Muscle layer of colon (tissue), 2 donors: ENCODE measurements around the gene LILRB5.
"Not testable (repeated sequence)": the region's sequence is repeated elsewhere in the genome, so short reads cannot be mapped to it uniquely, and the experiment has no call there.

Experiments used
- H3K27ac ChIP-seq: one replicate; pipeline ENCODE4 v1.7.0; 2013; ENCODE audit warnings: low read depth, mild to moderate bottlenecking, low read length, moderate library complexity
- H3K27me3 ChIP-seq, 2 donors: one replicate each; pipeline ENCODE4 v1.7.0; 2013; ENCODE audit warnings: low read length in 2 of 2, mild to moderate bottlenecking in 2 of 2; ENCODE audit not compliant: insufficient read depth in 2 of 2, control insufficient read depth in 1 of 2
- H3K36me3 ChIP-seq: one replicate; pipeline ENCODE4 v1.7.0; 2013; ENCODE audit warnings: mild to moderate bottlenecking, low read length; ENCODE audit not compliant: insufficient read depth
- H3K4me1 ChIP-seq: one replicate; pipeline ENCODE4 v1.7.0; 2013; ENCODE audit warnings: mild to moderate bottlenecking, low read length; ENCODE audit not compliant: insufficient read depth
- H3K4me3 ChIP-seq, 2 donors: one replicate each; pipeline ENCODE4 v1.7.0; 2013; ENCODE audit warnings: low read length in 2 of 2, low read depth in 1 of 2, mild to moderate bottlenecking in 1 of 2, moderate library complexity in 1 of 2
- H3K9ac ChIP-seq: one replicate; pipeline ENCODE4 v1.7.0; 2013; ENCODE audit warnings: low read length
- H3K9me3 ChIP-seq: one replicate; pipeline ENCODE4 v1.7.0; 2013; ENCODE audit warnings: mild to moderate bottlenecking, low read length
- donor health status: abdominal sarcoma.
- donor health status: Adenocarcinoma of cecum.

The LILRB5 gene

DNA sequence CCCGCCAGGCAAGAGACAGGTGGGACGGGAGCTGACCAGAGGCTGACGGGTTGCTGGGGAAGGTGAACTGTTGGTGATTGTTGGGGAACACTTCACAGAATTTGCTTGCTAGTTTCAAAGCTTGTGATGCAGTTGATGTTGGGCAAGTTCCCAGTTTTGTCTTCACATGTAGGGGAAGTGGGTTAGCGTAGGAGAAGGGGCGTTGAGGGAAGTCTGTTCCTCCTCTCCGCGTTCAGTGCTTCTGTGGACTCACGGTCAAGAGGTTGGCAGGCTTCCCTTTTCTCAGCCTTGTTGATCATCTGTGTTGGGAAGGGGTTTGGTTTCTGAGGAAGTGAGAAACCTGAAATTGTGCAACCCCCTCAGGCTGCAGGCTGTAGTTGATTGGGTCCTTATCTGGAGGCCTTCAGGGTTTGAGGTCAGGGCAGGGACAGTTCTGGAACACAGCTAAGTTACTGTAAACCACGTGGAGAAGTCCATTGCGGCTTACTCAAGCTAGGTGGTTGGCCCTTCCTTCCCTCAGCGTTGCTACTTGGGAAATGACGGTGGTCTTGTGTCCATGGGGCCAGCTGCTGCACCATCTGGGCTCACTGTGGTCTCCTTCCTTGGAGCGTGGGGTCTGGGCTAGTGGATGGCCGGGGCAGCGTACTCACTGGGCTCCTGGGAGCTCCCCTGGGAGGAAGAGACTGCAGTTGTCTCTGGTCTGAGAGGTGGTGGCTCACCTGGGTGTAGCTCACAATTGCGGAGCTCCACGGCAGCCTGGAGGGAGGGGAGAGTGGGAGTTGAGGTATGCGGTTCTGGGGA lies 48.9 kb downstream of the LILRB5 start:
- H3K9ac ChIP-seq = no peak overlapping the region
- H3K4me1 ChIP-seq = peaks cover 32% of the 10 kb centered on the region
- no peaks in the 10 kb centered on the region for H3K9me3 ChIP-seq
- peaks cover 49% of the 10 kb centered on the region for H3K36me3 ChIP-seq
- H3K27ac ChIP-seq = peak overlapping the region; percentile 24
- no peak overlapping the region for H3K4me3 ChIP-seq
- H3K27me3 ChIP-seq = no peaks in the 10 kb centered on the region

DNA sequence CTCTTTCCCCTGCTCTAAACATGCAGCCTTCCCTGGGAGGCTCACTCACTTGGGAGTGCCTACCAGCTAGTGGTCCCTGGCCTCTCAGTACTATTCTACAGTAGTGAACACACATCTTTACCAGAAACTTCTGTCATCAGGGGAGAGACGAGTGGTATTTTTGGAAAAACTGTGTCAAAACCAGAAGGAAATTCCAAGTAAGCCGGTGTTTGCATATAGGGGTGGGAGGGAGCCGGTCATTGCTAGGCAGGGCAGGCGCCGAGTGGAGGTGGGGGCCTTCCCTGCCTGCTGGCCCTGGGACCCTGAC lies 49.4 kb downstream of the LILRB5 start:
- Histone ChIP-seq H3K4me1 (peaks cover 37% of the 10 kb centered on the region), H3K9ac (no peak overlapping the region)

DNA sequence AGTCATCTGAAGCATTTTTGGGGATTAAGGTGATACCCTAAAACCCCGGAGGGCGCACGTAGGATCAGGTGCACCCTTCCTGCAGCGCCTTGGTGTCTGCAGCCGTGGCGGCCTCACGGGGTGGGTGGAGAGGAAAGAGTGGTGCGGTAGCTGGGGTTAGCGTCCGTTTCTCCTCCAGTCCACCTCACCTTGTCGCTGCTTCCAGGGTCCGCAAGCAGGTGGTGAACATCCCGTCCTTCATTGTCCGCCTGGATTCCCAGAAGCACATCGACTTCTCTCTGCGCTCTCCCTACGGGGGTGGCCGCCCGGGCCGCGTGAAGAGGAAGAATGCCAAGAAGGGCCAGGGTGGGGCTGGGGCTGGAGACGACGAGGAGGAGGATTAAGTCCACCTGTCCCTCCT lies 49.9 kb downstream of the LILRB5 start:
- not testable (repeated sequence) for H3K9ac ChIP-seq, H3K9me3 ChIP-seq, H3K4me3 ChIP-seq, H3K27ac ChIP-seq, H3K27me3 ChIP-seq
- H3K36me3 ChIP-seq = peaks cover 58% of the 10 kb centered on the region
- H3K4me1 ChIP-seq = peaks cover 42% of the 10 kb centered on the region

More for the DNA sequence above, 49.4 kb downstream of the LILRB5 start:
- Histone ChIP-seq H3K36me3 (peaks cover 54% of the 10 kb centered on the region), H3K27me3 (no peaks in the 10 kb centered on the region), H3K4me3 (no peak overlapping the region), H3K9me3 (no peaks in the 10 kb centered on the region), H3K27ac (no peak overlapping the region)

DNA sequence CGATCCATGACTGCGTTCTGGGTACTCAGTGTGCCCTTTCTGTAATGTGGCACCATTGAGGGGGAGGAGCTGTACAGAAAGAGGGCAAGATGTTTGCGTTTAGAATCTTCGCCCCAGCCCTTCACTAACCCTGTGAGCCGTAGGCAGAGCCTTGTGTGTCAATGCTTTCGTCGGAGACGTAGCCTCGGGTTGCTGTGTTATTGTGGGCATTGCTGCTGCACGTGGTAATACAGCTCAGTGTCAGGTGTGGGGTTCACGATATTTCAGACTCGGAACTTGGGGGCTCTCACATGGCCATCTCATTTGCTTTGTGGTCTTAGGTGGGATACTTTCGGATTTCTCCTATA lies 50.3 kb downstream of the LILRB5 start:
- Histone ChIP-seq H3K4me3 (no peak overlapping the region), H3K27me3 (no peaks in the 10 kb centered on the region), H3K4me1 (peaks cover 46% of the 10 kb centered on the region), H3K9me3 (no peaks in the 10 kb centered on the region), H3K36me3 (peaks cover 59% of the 10 kb centered on the region), H3K9ac (no peak overlapping the region), H3K27ac (no peak overlapping the region)

DNA sequence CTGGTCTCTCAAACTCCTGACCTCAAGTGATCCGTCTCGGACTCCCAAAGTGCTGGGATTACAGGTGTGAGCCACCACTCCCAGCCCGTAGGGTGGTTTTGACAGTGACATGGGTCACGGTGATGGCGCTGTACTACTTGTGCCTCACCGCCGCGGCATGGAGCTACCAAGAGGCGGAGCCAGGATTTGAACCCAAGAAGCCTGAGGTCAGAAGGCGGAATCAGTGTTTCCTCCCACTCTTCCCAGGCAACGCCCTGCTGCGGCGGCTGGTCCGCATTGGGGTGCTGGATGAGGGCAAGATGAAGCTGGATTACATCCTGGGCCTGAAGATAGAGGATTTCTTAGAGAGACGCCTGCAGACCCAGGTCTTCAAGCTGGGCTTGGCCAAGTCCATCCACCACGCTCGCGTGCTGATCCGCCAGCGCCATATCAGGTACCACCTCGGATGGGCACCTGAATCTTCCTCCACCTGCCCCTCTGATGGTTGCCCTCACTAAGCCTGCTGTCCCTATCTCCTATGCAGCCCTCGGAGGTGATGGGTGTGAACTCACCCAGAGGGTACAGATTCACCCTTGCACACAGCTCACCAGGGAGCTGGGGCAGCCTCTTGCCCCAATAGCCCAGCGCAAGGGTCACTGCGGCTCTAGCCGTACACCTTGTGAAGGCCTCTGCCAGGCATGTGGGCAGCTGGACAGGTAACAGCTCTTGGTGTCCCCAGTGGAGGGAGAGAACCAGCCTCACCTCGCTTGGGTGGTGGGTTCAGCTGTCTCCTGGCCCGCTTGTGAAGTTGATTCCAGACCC lies 50.8 kb downstream of the LILRB5 start:
- Histone ChIP-seq H3K4me3 (no peak overlapping the region), H3K4me1 (peaks cover 51% of the 10 kb centered on the region), H3K36me3 (peaks cover 59% of the 10 kb centered on the region), H3K9ac (no peak overlapping the region), H3K9me3 (no peaks in the 10 kb centered on the region), H3K27ac (no peak overlapping the region), H3K27me3 (no peaks in the 10 kb centered on the region)

DNA sequence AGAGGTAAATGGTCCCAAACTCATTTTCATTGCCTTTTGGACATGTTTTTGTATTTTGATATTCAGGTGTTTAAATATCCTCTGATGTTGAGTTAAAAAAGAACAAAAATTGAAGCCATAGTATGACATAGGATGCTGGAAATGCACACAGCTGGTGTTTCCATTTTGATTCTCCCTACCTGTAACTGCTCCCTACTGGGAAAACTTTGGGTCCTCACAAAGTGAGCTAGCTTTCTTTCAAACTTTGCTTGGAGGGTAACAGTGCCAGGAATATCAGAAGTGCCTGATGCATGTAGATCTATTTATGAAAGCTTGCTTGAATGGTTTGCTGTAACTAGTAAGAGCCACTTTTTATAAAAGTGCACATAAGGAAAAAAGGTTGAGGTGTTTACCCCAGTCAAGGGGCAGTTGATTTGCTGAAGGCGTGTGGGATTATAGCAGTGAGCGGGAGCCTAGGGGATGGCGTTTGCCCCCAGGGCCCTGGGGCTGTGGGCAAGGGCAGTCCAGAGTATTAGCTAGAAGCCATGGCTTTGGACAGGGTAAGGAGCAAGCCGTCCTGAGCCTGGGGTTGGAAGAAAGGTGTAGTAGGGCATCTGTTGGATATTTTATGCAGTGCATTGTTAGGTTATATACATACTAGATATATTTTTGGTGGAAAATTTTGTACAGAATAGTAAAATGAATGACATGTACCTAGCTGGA lies 52.2 kb downstream of the LILRB5 start:
- no peak overlapping the region for H3K27ac ChIP-seq
- no peaks in the 10 kb centered on the region for H3K9me3 ChIP-seq
- no peak overlapping the region for H3K4me3 ChIP-seq
- no peak overlapping the region for H3K9ac ChIP-seq
- H3K4me1 ChIP-seq = peaks cover 47% of the 10 kb centered on the region
- no peaks in the 10 kb centered on the region for H3K27me3 ChIP-seq
- peaks cover 59% of the 10 kb centered on the region for H3K36me3 ChIP-seq

DNA sequence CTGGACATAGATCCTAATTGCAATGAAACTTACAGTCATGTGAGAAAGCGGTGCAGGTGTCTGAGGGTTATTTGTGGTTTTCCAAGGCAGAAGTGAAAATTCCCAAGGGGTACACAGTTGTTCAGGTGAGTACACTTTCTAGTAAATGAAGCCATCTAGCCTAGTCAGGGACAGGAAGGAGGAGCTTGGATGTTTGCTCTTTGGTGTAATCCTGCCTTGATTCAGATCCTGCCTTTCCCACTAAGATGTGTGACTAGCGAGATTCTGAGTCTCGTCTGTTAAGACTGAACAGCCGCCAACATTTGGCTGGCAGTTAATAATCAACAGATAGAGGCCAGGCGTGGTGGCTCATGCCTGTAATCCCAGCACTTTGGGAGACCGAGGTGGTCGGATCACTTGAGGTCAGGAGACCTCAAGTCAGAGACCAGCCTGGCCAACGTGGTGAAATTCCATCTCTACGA lies 53.9 kb downstream of the LILRB5 start:
- Histone ChIP-seq H3K4me1 (peaks cover 31% of the 10 kb centered on the region), H3K9ac (peak overlapping the region; percentile 0), H3K36me3 (peaks cover 53% of the 10 kb centered on the region), H3K27me3 (no peaks in the 10 kb centered on the region), H3K4me3 (no peak overlapping the region), H3K9me3 (no peaks in the 10 kb centered on the region), H3K27ac (no peak overlapping the region)

DNA sequence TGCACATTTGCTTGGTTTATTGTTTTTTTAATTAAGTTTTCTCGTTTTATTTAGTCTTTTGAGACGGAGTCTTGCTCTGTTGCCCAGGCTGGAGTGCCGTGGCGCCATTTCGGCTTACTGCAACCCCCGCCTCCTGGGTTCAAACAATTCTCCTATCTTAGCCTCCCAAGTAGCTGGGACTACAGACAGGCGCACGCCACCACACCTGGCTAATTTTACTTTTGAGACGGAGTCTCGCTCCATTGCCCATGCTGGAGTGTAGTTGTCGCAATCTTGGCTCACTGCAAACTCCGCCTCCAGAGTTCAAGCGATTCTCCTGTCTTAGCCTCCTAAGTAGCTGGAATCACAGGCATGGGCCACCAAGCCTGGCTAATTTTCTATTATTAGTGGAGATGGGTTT lies 55.1 kb downstream of the LILRB5 start:
- Histone ChIP-seq H3K4me3 (peak overlapping the region in 1 of 2 donors; percentile 95), H3K27ac (no peak overlapping the region), H3K9ac (peak overlapping the region; percentile 99), H3K27me3 (no peaks in the 10 kb centered on the region), H3K9me3 (no peaks in the 10 kb centered on the region), H3K4me1 (peaks cover 31% of the 10 kb centered on the region), H3K36me3 (peaks cover 41% of the 10 kb centered on the region)

DNA sequence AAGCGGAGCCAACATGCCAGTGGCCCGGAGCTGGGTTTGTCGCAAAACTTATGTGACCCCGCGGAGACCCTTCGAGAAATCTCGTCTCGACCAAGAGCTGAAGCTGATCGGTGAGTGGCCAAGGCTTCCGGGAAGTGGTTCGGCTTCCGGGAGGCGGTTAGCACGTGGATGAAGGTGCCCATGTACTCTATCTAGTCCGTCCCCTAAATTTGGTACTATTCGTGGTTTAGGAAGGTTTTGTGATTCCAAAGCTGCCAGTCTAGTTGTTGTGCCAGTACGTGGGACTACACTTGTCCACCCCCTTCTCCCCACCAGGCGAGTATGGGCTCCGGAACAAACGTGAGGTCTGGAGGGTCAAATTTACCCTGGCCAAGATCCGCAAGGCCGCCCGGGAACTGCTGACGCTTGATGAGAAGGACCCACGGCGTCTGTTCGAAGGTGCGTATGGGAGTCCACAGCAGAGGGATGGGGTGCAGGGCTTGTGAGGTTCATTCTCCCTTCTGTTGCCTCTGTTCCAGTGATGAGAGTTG lies 55.8 kb downstream of the LILRB5 start:
- Histone ChIP-seq H3K27ac (peak overlapping the region; percentile 86), H3K27me3 (no peaks in the 10 kb centered on the region), H3K4me3 (peak overlapping the region; percentile 73 to 95), H3K9me3 (no peaks in the 10 kb centered on the region), H3K36me3 (peaks cover 33% of the 10 kb centered on the region), H3K9ac (peak overlapping the region; percentile 99), H3K4me1 (peaks cover 27% of the 10 kb centered on the region)
